Body of pancreas (tissue), 4 donors: Measurements from ENCODE around the gene FUNDC1. TPM values are rescaled to one million over a fixed set of nuclear protein-coding genes. Genes with fewer than 3 reads are reported as not detected.

Experiments used
- ATAC-seq: fragments of 150-250 bp; one replicate; pipeline ENCODE4 v1.9.1; 2016
- DNase-seq, 4 donors: peaks; one replicate each; pipeline ENCODE4 v3.0.0-alpha.2; 2019
- H3K27ac ChIP-seq, 4 donors: fragments of 200-600 bp; sonication (generic); 1 replicate in 3 of 4; 2 replicates in 1 of 4; pipeline versions ENCODE4 v1.5.1 to v1.6.1; 2016 to 2019; ENCODE audit warnings: mild to moderate bottlenecking in 1 of 4, mixed read lengths in 1 of 4, moderate library complexity in 1 of 4
- H3K27me3 ChIP-seq, 2 donors: fragments of 200-600 bp; sonication (generic); one replicate each; pipeline ENCODE4 v1.6.0; 2016; ENCODE audit warnings: mild to moderate bottlenecking in 1 of 2
- H3K36me3 ChIP-seq, 2 donors: fragments of 200-600 bp; sonication (generic); replicated peaks in 1 of 2; 2 replicates each; pipeline ENCODE4 v1.5.1; 2016; ENCODE audit warnings: low read depth in 2 of 2; ENCODE audit not compliant: insufficient read depth in 1 of 2
- H3K4me1 ChIP-seq: fragments of 200-600 bp; sonication (generic); one replicate; pipeline ENCODE4 v1.6.0; 2016
- H3K4me3 ChIP-seq, 2 donors: fragments of 200-600 bp; sonication (generic); 1 replicate in 1 of 2; 2 replicates in 1 of 2; pipeline ENCODE4 v1.5.1; 2016 to 2019
- H3K9me3 ChIP-seq, 3 donors: fragments of 200-600 bp; sonication (generic); 1 replicate in 2 of 3; 2 replicates in 1 of 3; pipeline ENCODE4 v1.5.1; 2016
- POLR2A ChIP-seq, 3 donors: fragments of 450-650 bp; IDR thresholded peaks; one replicate each; pipeline ENCODE4 v1.6.1; 2016; ENCODE audit warnings: antibody characterized with exemption in 3 of 3, mild to moderate bottlenecking in 2 of 3
- WGBS, 2 donors: methylation state at CpG; one replicate each; pipeline ENCODE4 v1.1.5; 2017; 5-methylcytosine and 5-hydroxymethylcytosine counted together
- intact Hi-C: fragments of 100-400 bp; cut with DNase I; formaldehyde crosslinking; loops from one replicate; pipeline ENCODE4 v1.15.1; 2023
- total RNA-seq, 2 donors: library from RNA; depleted of rRNA; stranded (reverse); fragments of >200 nt; gene quantifications; one replicate each; pipeline ENCODE4 v1.1.0, GENCODE V29; 2016
- TF ChIP-seq, protein P1 (sequence below), 7 experiments: fragments of 450-650 bp in 4 of 7; fragments of 200-600 bp in 3 of 7; sonication (generic) in 3 of 7; IDR thresholded peaks; one replicate each; pipeline ENCODE4 v1.5.1; 2016 to 2019; ENCODE audit warnings: antibody characterized with exemption in 7 of 7

Gene FUNDC1
- total RNA-seq, 2 donors from 2014 or later, result 7.8 to 9.2 TPM

DNA sequence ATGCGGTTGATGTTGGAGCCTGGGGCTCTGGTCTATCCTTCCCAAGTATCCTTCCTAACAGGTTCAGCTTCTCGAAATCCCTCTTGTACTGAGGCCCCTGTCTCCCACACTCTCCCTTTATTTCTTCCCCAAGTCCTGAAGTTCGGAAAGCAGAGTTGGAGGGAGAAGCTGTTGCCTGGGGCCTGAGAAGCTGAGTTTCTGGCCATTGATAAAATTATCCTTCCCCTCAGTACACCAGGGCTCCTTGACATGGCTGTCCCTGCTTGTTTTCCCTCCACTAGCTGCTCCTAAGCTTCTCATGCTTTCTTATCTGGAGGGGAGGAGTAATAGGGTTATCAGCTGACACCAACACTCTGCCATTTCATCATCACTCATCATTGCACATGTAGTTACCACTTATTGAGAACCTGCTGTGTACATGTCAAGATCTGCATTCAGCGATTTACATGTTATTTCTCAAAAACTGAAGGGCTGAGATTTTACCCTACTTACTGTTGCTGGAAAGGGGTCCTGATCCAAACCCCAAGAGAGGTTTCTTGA, 58.0 kb downstream of the FUNDC1 start:
- no peaks in the 10 kb centered on the region for H3K27me3 ChIP-seq
- 73 to 79% methylated on average over 3 to 4 of the region's 4 CpGs for WGBS, 2 donors
- no peak overlapping the region for H3K27ac ChIP-seq
- H3K4me3 ChIP-seq, result no peak overlapping the region
- H3K9me3 ChIP-seq, result no peaks in the 10 kb centered on the region
- intact Hi-C loops, result no loop called here
- DNase-seq (no peak), ATAC-seq (no peak)
- no peak for TF ChIP-seq POLR2A (IDR thresholded peaks at IDR 0.05)
- TF ChIP-seq, protein P1, sequence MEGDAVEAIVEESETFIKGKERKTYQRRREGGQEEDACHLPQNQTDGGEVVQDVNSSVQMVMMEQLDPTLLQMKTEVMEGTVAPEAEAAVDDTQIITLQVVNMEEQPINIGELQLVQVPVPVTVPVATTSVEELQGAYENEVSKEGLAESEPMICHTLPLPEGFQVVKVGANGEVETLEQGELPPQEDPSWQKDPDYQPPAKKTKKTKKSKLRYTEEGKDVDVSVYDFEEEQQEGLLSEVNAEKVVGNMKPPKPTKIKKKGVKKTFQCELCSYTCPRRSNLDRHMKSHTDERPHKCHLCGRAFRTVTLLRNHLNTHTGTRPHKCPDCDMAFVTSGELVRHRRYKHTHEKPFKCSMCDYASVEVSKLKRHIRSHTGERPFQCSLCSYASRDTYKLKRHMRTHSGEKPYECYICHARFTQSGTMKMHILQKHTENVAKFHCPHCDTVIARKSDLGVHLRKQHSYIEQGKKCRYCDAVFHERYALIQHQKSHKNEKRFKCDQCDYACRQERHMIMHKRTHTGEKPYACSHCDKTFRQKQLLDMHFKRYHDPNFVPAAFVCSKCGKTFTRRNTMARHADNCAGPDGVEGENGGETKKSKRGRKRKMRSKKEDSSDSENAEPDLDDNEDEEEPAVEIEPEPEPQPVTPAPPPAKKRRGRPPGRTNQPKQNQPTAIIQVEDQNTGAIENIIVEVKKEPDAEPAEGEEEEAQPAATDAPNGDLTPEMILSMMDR (IDR thresholded peaks at IDR 0.05), result no peak
- no peaks in the 10 kb centered on the region for H3K36me3 ChIP-seq
- H3K4me1 ChIP-seq, result no peaks in the 10 kb centered on the region

DNA sequence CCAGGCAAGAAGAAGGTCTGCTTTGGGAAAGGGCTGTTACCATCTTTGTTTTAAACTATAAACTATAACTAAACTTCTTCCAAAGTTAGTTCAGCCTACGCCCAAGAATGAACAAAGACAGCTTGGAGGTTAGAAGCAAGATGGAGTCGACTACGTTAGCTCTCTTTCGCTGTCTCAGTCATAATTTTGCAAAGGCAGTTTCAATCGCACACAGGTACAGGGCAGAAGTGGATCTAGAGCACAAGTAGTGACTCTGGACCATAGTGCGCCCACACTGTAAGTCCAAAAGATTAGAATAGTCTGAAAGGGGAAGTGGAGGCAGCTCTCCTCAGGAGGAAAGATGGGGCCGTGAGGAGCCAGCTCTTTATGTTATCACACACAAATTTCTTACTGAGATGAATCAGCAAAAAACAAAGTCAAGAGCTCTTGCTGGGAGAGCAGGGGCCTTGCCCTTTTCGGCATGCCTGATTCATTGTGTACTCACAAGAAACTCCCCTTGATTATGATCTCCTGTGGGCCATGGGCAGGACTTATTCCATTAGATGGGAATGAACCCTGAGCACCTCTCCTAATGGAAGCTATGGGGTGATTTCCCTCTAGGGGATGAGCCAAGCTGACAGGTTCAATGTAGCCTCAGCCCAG, 58.6 kb downstream of the FUNDC1 start:
- TF ChIP-seq, protein P1 (IDR thresholded peaks at IDR 0.05), result no peak
- no peak for TF ChIP-seq POLR2A (IDR thresholded peaks at IDR 0.05)
- Histone ChIP-seq H3K36me3 (no peaks in the 10 kb centered on the region), H3K9me3 (no peaks in the 10 kb centered on the region), H3K27ac (no peak overlapping the region), H3K4me1 (no peaks in the 10 kb centered on the region), H3K27me3 (no peaks in the 10 kb centered on the region), H3K4me3 (no peak overlapping the region)
- no peak for ATAC-seq
- intact Hi-C loops, result no loop called here
- WGBS, 2 donors, result 82 to 85% methylated on average over 7 to 8 of the region's 8 CpGs
- DNase-seq, result no peak

- DNase-seq (no peak), ATAC-seq (no peak)
- H3K27me3 ChIP-seq, result no peaks in the 10 kb centered on the region
- H3K27ac ChIP-seq, result no peak overlapping the region
- H3K4me1 ChIP-seq, result no peaks in the 10 kb centered on the region
- TF ChIP-seq, protein P1 (IDR thresholded peaks at IDR 0.05), result no peak
- TF ChIP-seq POLR2A (IDR thresholded peaks at IDR 0.05), result no peak
- 40% methylated on average over 1 of the region's 1 CpG; no CpG with 5 or more reads in 1 of the 2 donors for WGBS, 2 donors
- H3K9me3 ChIP-seq, result no peaks in the 10 kb centered on the region
- no peak overlapping the region for H3K4me3 ChIP-seq
- H3K36me3 ChIP-seq, result no peaks in the 10 kb centered on the region
- intact Hi-C loops, result no loop called here
These were observed 60.1 kb downstream of the FUNDC1 start for GRCh38 chrX:44482575-44482974.

DNA sequence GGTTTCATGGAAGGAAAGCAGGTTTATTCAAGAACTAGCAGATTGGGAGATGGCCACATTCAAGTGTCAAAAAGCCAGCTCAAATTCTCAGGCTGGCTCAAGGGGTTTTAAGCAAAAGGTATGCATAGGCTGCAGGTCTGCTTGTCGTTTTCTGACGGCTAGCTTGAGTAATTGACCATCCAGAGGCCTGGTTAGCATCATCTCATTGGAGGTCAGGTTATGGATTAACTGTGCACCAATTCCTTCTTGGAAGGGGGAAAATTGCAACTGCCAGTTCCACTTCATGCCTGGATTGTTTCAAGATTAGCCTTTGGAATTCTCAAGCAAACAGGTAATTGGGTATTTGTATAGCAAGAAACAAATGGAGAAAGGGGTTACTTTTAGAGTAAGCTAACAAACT, 62.1 kb downstream of the FUNDC1 start:
- no peak overlapping the region for H3K27ac ChIP-seq
- TF ChIP-seq POLR2A (IDR thresholded peaks at IDR 0.05), result no peak
- TF ChIP-seq, protein P1 (IDR thresholded peaks at IDR 0.05), result no peak
- intact Hi-C loops, result no loop called here

DNA sequence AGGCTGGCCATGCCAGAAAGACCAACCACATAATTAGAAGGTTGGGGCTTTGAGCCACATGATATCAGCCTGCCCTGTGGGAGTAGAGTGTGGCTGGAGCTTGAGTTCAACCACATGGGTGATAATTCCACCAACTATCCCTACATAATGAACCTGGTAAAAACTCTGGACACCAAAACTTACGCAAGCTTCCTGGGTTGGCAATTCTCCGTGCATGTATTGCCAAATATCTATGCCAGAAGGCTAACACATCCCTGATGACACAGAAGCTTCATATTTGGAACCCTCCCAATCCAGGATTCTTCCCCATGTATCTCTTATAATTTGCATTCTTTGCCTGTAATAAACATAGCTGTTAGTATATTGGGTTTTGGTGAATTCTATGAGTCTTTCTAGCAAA, 68.2 kb downstream of the FUNDC1 start:
- 60 to 65% methylated on average over 1 to 2 of the region's 2 CpGs for WGBS, 2 donors

More for the DNA sequence above, 62.1 kb downstream of the FUNDC1 start:
- DNase-seq, result no peak
- no peak for ATAC-seq
- Histone ChIP-seq H3K27me3 (no peaks in the 10 kb centered on the region), H3K4me3 (no peak overlapping the region), H3K36me3 (no peaks in the 10 kb centered on the region), H3K4me1 (no peaks in the 10 kb centered on the region), H3K9me3 (no peaks in the 10 kb centered on the region)
- 68% methylated on average over 2 of the region's 2 CpGs; no CpG with 5 or more reads in 1 of the 2 donors for WGBS, 2 donors

More for the DNA sequence above, 68.2 kb downstream of the FUNDC1 start:
- no peaks in the 10 kb centered on the region for H3K36me3 ChIP-seq
- H3K27ac ChIP-seq, result no peak overlapping the region
- H3K4me1 ChIP-seq, result no peaks in the 10 kb centered on the region
- ATAC-seq (no peak), DNase-seq (no peak)
- TF ChIP-seq POLR2A (IDR thresholded peaks at IDR 0.05), result no peak
- TF ChIP-seq, protein P1 (IDR thresholded peaks at IDR 0.05), result no peak
- H3K4me3 ChIP-seq, result no peak overlapping the region
- H3K27me3 ChIP-seq, result no peaks in the 10 kb centered on the region
- intact Hi-C loops, result no loop called here
- H3K9me3 ChIP-seq, result no peaks in the 10 kb centered on the region
